ENCODE measurements around the gene PHF2. TPM values are rescaled to one million over a fixed set of nuclear protein-coding genes. Genes with fewer than 3 reads are reported as not detected.

Gene PHF2
- polyA plus RNA-seq, 1 experiment, result 8.8 TPM

DNA sequence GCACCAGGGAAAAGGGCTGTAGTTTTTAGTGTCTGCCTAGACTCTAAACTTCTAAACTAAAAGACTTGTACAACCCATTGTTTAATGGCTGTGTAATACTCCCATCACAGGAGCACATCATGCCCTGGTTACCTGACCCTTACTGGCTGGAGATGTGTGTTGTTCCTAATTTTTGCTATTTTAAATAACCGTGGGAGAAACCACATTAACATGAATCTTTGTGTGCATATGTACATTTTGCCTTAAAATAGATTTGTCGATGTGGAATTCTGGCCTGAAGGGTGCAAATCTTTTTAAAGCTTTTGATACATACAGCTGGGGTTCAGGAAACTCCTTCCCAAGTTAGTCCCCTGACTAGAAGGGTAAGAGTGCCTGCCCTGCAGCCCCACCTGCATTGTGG is 39.7 kb downstream of the PHF2 start:
- Histone ChIP-seq H3K9me3 (ENCODE audit: control insufficient read depth, insufficient read depth, low read length) (no peaks in the 10 kb centered on the region; the same call in 1 of the 2 replicates), H3K27me3 (ENCODE audit: control insufficient read depth, insufficient read depth, low read length) (no peaks in the 10 kb centered on the region), H3K27ac (ENCODE audit: low read depth, low read length) (no peak overlapping the region), H3K4me3 (ENCODE audit: low read depth, low read length) (no peak overlapping the region)
- no peak for TF ChIP-seq CTCF (IDR thresholded peaks at IDR 0.05; ENCODE audit: low read depth, low read length)
- DNase-seq (ENCODE audit: low read depth, low spot score), result no peak
- CTCF ChIA-PET, result no interaction called here
- POLR2A ChIA-PET, result no interaction called here

DNA sequence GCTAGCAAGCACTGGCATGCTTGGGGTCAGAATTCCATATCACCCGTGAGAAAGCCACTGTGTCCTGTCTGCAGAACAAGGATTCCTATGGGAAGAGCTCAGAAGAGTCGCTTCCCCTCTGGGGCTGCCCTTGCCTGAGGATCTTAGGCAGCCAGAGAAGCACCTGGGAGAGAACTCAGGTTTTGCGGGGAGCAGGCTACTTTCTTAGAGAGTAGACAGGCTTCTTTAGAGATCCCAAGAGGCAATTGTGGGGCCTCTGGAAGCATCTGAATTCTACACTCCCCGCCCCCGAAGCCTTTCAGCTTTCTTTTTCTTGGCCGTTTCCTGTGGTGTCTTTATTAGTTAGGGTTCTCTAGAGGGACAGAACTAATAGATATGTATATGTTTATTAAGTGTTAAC is 40.9 kb downstream of the PHF2 start:
- no peak for DNase-seq (ENCODE audit: low read depth, low spot score)
- H3K4me3 ChIP-seq (ENCODE audit: low read depth, low read length), result no peak overlapping the region
- no peak overlapping the region for H3K27ac ChIP-seq (ENCODE audit: low read depth, low read length)
- H3K27me3 ChIP-seq (ENCODE audit: control insufficient read depth, insufficient read depth, low read length), result no peaks in the 10 kb centered on the region
- H3K9me3 ChIP-seq (ENCODE audit: control insufficient read depth, insufficient read depth, low read length), result no peaks in the 10 kb centered on the region; the same call in 1 of the 2 replicates
- CTCF ChIA-PET, result no interaction called here
- POLR2A ChIA-PET, result no interaction called here
- TF ChIP-seq CTCF (IDR thresholded peaks at IDR 0.05; ENCODE audit: low read depth, low read length), result no peak

- Histone ChIP-seq H3K27ac (ENCODE audit: low read depth, low read length) (no peak overlapping the region), H3K9me3 (ENCODE audit: control insufficient read depth, insufficient read depth, low read length) (no peaks in the 10 kb centered on the region; the same call in 1 of the 2 replicates), H3K27me3 (ENCODE audit: control insufficient read depth, insufficient read depth, low read length) (no peaks in the 10 kb centered on the region), H3K4me3 (ENCODE audit: low read depth, low read length) (no peak overlapping the region)
- ChIA-PET POLR2A (no interaction called here), CTCF (no interaction called here)
- DNase-seq (ENCODE audit: low read depth, low spot score), result no peak
- TF ChIP-seq CTCF (IDR thresholded peaks at IDR 0.05; ENCODE audit: low read depth, low read length), result no peak
Measured at GRCh38 chr9:93619272-93619775, 42.9 kb downstream of the PHF2 start.

DNA sequence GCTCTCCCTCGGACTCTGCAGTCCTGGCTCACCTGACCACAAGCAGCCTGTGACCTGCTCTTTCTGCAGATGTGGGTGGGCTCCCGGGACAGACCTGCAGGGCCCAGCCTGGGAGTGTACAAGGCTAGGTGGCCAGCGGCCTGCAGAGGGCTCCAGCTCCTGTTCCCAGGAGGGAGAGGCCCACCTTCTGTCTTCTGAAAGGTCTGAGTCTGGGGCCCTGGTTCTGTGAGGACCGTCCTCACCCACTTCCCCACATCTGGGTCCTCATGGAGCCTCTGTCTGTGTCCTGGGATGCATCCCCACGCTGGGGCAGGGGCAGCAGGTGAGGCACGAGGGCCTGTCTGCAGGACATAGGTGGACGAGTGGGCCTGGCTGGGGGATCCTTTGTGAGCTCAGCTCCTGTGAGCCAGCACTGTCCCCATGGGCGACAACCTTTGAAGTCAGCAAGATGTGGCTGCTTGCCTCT is 43.7 kb downstream of the PHF2 start:
- ChIA-PET POLR2A (no interaction called here), CTCF (no interaction called here)
- Histone ChIP-seq H3K9me3 (ENCODE audit: control insufficient read depth, insufficient read depth, low read length) (no peaks in the 10 kb centered on the region; the same call in 1 of the 2 replicates), H3K27ac (ENCODE audit: low read depth, low read length) (no peak overlapping the region), H3K4me3 (ENCODE audit: low read depth, low read length) (no peak overlapping the region), H3K27me3 (ENCODE audit: control insufficient read depth, insufficient read depth, low read length) (no peaks in the 10 kb centered on the region)
- TF ChIP-seq CTCF (IDR thresholded peaks at IDR 0.05; ENCODE audit: low read depth, low read length), result no peak
- DNase-seq (ENCODE audit: low read depth, low spot score), result no peak

DNA sequence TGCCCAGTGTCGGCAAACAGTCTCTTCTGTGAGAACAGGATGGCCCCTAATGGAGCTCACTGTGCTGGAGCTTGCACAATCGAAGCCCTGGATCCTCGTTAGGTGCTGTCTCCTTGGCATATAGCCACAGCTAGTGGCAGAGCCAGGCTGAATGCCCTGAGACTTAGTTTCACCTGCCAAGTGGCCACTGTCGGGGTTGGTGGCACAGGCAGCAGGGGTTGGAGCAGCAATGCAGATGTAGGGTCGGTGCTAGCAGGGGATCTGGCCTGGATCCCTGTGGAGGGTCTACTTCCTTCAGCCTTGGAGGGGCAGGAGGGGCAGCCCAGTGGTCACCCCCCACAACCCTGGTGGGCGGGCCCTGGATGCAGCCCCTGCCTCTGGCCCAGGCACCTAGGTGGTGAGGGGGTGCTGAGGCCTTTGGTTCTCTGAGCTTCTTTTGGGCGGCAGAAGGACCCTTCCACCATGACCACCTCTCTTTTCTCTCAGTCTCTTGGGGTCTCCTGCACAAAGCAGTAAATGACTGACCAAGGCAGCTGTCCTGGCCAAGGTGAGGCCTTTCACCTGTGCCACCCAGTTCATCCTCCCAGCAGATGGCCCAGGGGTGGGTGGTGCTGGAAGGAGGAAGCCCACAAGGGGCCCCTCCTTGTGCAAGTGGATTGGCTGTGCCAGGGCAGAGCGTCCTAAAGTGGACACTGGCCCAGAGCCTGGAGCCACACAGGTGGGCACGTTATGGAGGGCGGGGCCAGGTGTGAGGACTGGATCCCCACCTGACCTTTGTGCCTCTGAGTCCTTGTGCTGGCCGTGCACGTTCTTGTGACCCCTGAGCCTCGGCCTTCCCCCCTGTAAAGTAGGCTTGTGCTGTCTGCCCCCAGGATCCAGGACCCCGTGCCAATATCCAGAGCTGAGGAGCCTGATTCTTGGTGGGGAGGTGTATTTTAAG is 44.8 kb downstream of the PHF2 start:
- no peak for TF ChIP-seq CTCF (IDR thresholded peaks at IDR 0.05; ENCODE audit: low read depth, low read length)
- no peak for DNase-seq (ENCODE audit: low read depth, low spot score)
- no peak overlapping the region for H3K4me3 ChIP-seq (ENCODE audit: low read depth, low read length)
- H3K9me3 ChIP-seq (ENCODE audit: control insufficient read depth, insufficient read depth, low read length), result no peaks in the 10 kb centered on the region; the same call in 1 of the 2 replicates
- CTCF ChIA-PET, result no interaction called here
- POLR2A ChIA-PET, result no interaction called here
- H3K27me3 ChIP-seq (ENCODE audit: control insufficient read depth, insufficient read depth, low read length), result no peaks in the 10 kb centered on the region
- no peak overlapping the region for H3K27ac ChIP-seq (ENCODE audit: low read depth, low read length)

Data from AG04450 (cell line).